ENCODE results near the gene EYS. TPM values are rescaled to one million over a fixed set of nuclear protein-coding genes. Genes with fewer than 3 reads are reported as not detected.

The EYS gene
- total RNA-seq, 1 experiment from 2014 or later = not detected

DNA sequence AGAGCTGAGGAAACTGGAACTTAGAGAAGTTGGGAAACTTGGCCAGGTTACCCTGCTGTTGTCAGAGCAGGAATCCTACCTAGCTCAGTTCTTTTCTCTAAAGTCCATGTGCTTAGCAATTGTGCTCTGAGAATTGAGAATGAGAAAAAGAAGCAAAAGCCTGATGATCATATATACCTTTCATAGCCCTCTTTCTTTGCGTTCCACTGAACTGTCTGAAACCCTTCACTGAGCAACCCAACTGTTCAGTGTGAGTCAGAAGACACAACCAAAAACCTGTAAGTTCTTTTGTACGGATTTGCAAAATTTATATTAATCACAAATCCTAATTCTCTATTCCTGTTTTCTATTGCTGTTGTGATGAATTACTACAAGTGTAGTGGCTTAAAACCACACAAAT lies 1990.9 kb downstream of the EYS start:
- Mint-ChIP-seq H3K4me1 (ENCODE audit: low read depth, unreplicated experiment) (peaks cover 7% of the 10 kb centered on the region), H3K4me3 (ENCODE audit: unreplicated experiment) (no peak overlapping the region), H3K27me3 (ENCODE audit: insufficient read depth, unreplicated experiment) (no peaks in the 10 kb centered on the region), H3K9me3 (ENCODE audit: unreplicated experiment) (no peaks in the 10 kb centered on the region), H3K36me3 (ENCODE audit: insufficient read depth, unreplicated experiment) (peaks cover 29% of the 10 kb centered on the region), H3K27ac (ENCODE audit: unreplicated experiment) (no peak overlapping the region)
- TF ChIP-seq, protein P1, sequence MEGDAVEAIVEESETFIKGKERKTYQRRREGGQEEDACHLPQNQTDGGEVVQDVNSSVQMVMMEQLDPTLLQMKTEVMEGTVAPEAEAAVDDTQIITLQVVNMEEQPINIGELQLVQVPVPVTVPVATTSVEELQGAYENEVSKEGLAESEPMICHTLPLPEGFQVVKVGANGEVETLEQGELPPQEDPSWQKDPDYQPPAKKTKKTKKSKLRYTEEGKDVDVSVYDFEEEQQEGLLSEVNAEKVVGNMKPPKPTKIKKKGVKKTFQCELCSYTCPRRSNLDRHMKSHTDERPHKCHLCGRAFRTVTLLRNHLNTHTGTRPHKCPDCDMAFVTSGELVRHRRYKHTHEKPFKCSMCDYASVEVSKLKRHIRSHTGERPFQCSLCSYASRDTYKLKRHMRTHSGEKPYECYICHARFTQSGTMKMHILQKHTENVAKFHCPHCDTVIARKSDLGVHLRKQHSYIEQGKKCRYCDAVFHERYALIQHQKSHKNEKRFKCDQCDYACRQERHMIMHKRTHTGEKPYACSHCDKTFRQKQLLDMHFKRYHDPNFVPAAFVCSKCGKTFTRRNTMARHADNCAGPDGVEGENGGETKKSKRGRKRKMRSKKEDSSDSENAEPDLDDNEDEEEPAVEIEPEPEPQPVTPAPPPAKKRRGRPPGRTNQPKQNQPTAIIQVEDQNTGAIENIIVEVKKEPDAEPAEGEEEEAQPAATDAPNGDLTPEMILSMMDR (IDR thresholded peaks at IDR 0.05; ENCODE audit: insufficient read depth in 1 of 2, low read depth in 1 of 2, low read length in 1 of 2, severe bottlenecking in 1 of 2, unreplicated experiment in 1 of 2) = no peak
- H3K27me3 ChIP-seq (replicated peaks; ENCODE audit: control insufficient read depth, insufficient read depth, low read length) = no peaks in the 10 kb centered on the region
- no peaks in the 10 kb centered on the region; the same call in 1 of the 2 replicates for H3K36me3 ChIP-seq (ENCODE audit: control insufficient read depth, insufficient read depth, low read length)
- intact Hi-C loops (cut with micrococcal nuclease; ENCODE audit: unreplicated experiment) = no loop called here
- no peak overlapping the region for H3K4me3 ChIP-seq (ENCODE audit: low read depth, low read length)
- H3K4me1 ChIP-seq = no peaks in the 10 kb centered on the region
- BruUV-seq (replicated peaks) = no TSS peak
- DNase-seq = no peak
- no peaks in the 10 kb centered on the region for H3K9me3 ChIP-seq
- ChIA-PET CTCF (no interaction called here), POLR2A (no interaction called here)

DNA sequence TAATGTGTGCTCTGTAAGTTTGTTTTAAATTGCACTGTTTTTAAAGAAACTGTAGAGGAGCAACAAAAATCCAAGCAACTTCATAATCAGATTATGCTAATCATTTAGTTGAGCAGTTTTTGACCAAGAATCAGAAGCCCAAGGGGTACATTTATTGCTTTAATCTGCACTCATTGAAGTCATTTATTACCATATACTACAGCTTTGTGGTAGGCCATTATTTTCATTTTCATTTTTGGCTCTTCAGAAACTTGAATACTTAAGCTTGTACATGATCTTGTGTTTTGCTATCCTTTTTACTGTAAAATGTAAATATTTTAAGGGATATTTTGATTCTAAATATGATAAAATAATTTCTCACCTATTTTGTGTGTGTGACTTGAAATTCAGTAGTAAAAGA lies 1992.9 kb downstream of the EYS start:
- Mint-ChIP-seq H3K27ac (ENCODE audit: unreplicated experiment) (no peak overlapping the region), H3K4me3 (ENCODE audit: unreplicated experiment) (no peak overlapping the region), H3K36me3 (ENCODE audit: insufficient read depth, unreplicated experiment) (peaks cover 47% of the 10 kb centered on the region), H3K27me3 (ENCODE audit: insufficient read depth, unreplicated experiment) (no peaks in the 10 kb centered on the region), H3K4me1 (ENCODE audit: low read depth, unreplicated experiment) (peaks cover 7% of the 10 kb centered on the region), H3K9me3 (ENCODE audit: unreplicated experiment) (no peaks in the 10 kb centered on the region)
- H3K36me3 ChIP-seq (ENCODE audit: control insufficient read depth, insufficient read depth, low read length) = no peaks in the 10 kb centered on the region; the same call in 1 of the 2 replicates
- no peak overlapping the region for H3K4me3 ChIP-seq (ENCODE audit: low read depth, low read length)
- intact Hi-C loops (cut with micrococcal nuclease; ENCODE audit: unreplicated experiment) = no loop called here
- H3K4me1 ChIP-seq = no peaks in the 10 kb centered on the region
- no peak for DNase-seq
- BruUV-seq (replicated peaks) = no TSS peak
- TF ChIP-seq, protein P1 (IDR thresholded peaks at IDR 0.05; ENCODE audit: insufficient read depth in 1 of 2, low read depth in 1 of 2, low read length in 1 of 2, severe bottlenecking in 1 of 2, unreplicated experiment in 1 of 2) = no peak
- ChIA-PET POLR2A (no interaction called here), CTCF (no interaction called here)
- no peaks in the 10 kb centered on the region for H3K9me3 ChIP-seq
- H3K27me3 ChIP-seq (replicated peaks; ENCODE audit: control insufficient read depth, insufficient read depth, low read length) = no peaks in the 10 kb centered on the region

DNA sequence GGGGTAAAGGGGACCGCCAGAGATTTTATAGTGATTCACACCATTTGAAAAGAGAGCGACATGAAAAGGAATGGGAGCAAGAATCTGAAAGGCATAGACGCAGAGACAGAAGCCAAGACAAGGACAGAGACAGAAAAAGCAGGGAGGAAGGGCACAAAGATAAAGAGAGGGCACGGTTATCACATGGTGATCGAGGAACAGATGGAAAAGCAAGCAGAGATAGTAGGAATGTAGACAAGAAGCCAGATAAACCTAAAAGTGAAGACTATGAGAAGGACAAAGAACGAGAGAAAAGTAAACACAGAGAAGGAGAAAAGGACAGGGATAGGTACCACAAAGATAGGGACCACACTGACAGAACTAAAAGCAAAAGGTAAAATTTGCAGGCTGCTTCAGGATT lies 1993.7 kb downstream of the EYS start:
- BruUV-seq (replicated peaks) = TSS peak; percentile 28
- peaks cover 49% of the 10 kb centered on the region for H3K36me3 Mint-ChIP-seq (ENCODE audit: insufficient read depth, unreplicated experiment)

More for the DNA sequence above, 1993.7 kb downstream of the EYS start:
- H3K9me3 Mint-ChIP-seq (ENCODE audit: unreplicated experiment) = no peaks in the 10 kb centered on the region
- Histone ChIP-seq H3K27me3 (replicated peaks; ENCODE audit: control insufficient read depth, insufficient read depth, low read length) (no peaks in the 10 kb centered on the region), H3K4me3 (ENCODE audit: low read depth, low read length) (no peak overlapping the region), H3K4me1 (no peaks in the 10 kb centered on the region), H3K36me3 (ENCODE audit: control insufficient read depth, insufficient read depth, low read length) (no peaks in the 10 kb centered on the region; the same call in 1 of the 2 replicates), H3K9me3 (no peaks in the 10 kb centered on the region)
- no peaks in the 10 kb centered on the region for H3K27me3 Mint-ChIP-seq (ENCODE audit: insufficient read depth, unreplicated experiment)
- no peak for DNase-seq
- H3K4me3 Mint-ChIP-seq (ENCODE audit: unreplicated experiment) = no peak overlapping the region
- POLR2A ChIA-PET = no interaction called here
- TF ChIP-seq, protein P1 (IDR thresholded peaks at IDR 0.05; ENCODE audit: insufficient read depth in 1 of 2, low read depth in 1 of 2, low read length in 1 of 2, severe bottlenecking in 1 of 2, unreplicated experiment in 1 of 2) = no peak
- H3K4me1 Mint-ChIP-seq (ENCODE audit: low read depth, unreplicated experiment) = peaks cover 7% of the 10 kb centered on the region
- intact Hi-C loops (cut with micrococcal nuclease; ENCODE audit: unreplicated experiment) = no loop called here
- no peak overlapping the region for H3K27ac Mint-ChIP-seq (ENCODE audit: unreplicated experiment)
- CTCF ChIA-PET = no interaction called here

Measured in Caco-2 (cell line).